ENCODE data around the gene GBP3.

- TF ChIP-seq POLR2A (IDR thresholded peaks at IDR 0.05) (no peak), POLR2AphosphoS5 (IDR thresholded peaks at IDR 0.05) (no peak)
Observed at GRCh38 chr1:89070509-89070908, 47.8 kb upstream of the GBP3 start.

Data from breast epithelium (tissue), 3 donors.